Fibroblast of lung (primary cell): ENCODE results near the gene GOLGA7B. TPM values are rescaled to one million over a fixed set of nuclear protein-coding genes. Genes with fewer than 3 reads are reported as not detected.
A peak's percentile ranks its signal among the peaks of the same experiment; 100 is the strongest.

Experiments
- DNase-seq, 2 donors: peaks; one replicate each; pipeline versions ENCODE4 v3.0.0 to v3.0.0-alpha.2; 2010; ENCODE audit warnings: low read depth in 2 of 2
- H2AFZ ChIP-seq: 2 replicates; pipeline ENCODE4 v1.5.1; 2012; ENCODE audit warnings: low read length, control low read depth, inconsistent platforms
- H3K27ac ChIP-seq: 2 replicates; pipeline ENCODE4 v1.5.1; 2011; ENCODE audit warnings: low read length, control low read depth; ENCODE audit not compliant: insufficient read depth
- H3K27me3 ChIP-seq: 2 replicates; pipeline ENCODE4 v1.5.1; 2011; ENCODE audit warnings: mild to moderate bottlenecking, low read length; ENCODE audit not compliant: control insufficient read depth, insufficient read depth
- H3K36me3 ChIP-seq: 2 replicates; pipeline ENCODE4 v1.5.1; 2011; ENCODE audit warnings: low read length; ENCODE audit not compliant: control insufficient read depth, insufficient read depth
- H3K4me1 ChIP-seq: 2 replicates; pipeline ENCODE4 v1.5.1; 2011; ENCODE audit warnings: low read length; ENCODE audit not compliant: control insufficient read depth, insufficient read depth; ENCODE audit errors: extremely low read depth
- H3K4me2 ChIP-seq: 2 replicates; pipeline ENCODE4 v1.5.1; 2011; ENCODE audit warnings: low read length, control low read depth; ENCODE audit not compliant: insufficient read depth; ENCODE audit errors: extremely low read depth
- H3K4me3 ChIP-seq, 4 experiments: fragments of 200-600 bp in 1 of 4; sonication (generic) in 1 of 4; replicated peaks in 1 of 4; 2 replicates each; pipeline ENCODE4 v1.5.1; 2011 to 2016; ENCODE audit warnings: low read length in 4 of 4, low read depth in 3 of 4, mild to moderate bottlenecking in 3 of 4, control low read depth in 2 of 4, inconsistent platforms in 1 of 4, mixed read lengths in 1 of 4; ENCODE audit not compliant: insufficient read depth in 1 of 4; ENCODE audit errors: control extremely low read depth in 1 of 4
- H3K79me2 ChIP-seq: 2 replicates; pipeline ENCODE4 v1.5.1; 2012; ENCODE audit warnings: mild to moderate bottlenecking, low read length, inconsistent platforms; ENCODE audit not compliant: control insufficient read depth, insufficient read depth
- H3K9ac ChIP-seq: 2 replicates; pipeline ENCODE4 v1.5.1; 2011; ENCODE audit warnings: mild to moderate bottlenecking, low read length, control low read depth; ENCODE audit not compliant: insufficient read depth
- H3K9me3 ChIP-seq: 2 replicates; pipeline ENCODE4 v1.5.1; 2012; ENCODE audit warnings: low read depth, low read length; ENCODE audit not compliant: control insufficient read depth, insufficient read depth
- H4K20me1 ChIP-seq: 2 replicates; pipeline ENCODE4 v1.5.1; 2011; ENCODE audit warnings: low read length; ENCODE audit not compliant: control insufficient read depth, insufficient read depth; ENCODE audit errors: extremely low read depth
- EZH2 ChIP-seq: IDR thresholded peaks from 2 replicates; pipeline ENCODE4 v1.5.1; 2012; ENCODE audit warnings: low read length, control low read depth, mild to moderate bottlenecking; ENCODE audit errors: missing control alignments
- polyA plus RNA-seq, 2 donors: library from polyadenylated mRNA; depleted of rRNA in 1 of 2; stranded (reverse) in 1 of 2; unstranded in 1 of 2; fragments of >200 nt; gene quantifications; 2 replicates each; pipeline ENCODE4 v1.2.1, GENCODE V29; 2011 to 2012; ENCODE audit warnings: missing spikeins in 1 of 2
- total RNA-seq: library from RNA; depleted of rRNA; stranded (reverse); fragments of >200 nt; gene quantifications from 2 replicates; pipeline ENCODE4 v1.2.1, GENCODE V29; 2014
- TF ChIP-seq, protein P1 (sequence below), 2 donors: IDR thresholded peaks in 1 of 2; conservative IDR thresholded peaks in 1 of 2; 1 replicate in 1 of 2; 2 replicates in 1 of 2; pipeline ENCODE4 v1.5.1; 2011 to 2012; ENCODE audit warnings: low read length in 2 of 2, control low read depth in 1 of 2, inconsistent platforms in 1 of 2, low read depth in 1 of 2, mild to moderate bottlenecking in 1 of 2

GOLGA7B gene
- total and polyA plus RNA-seq, 2 donors (not counting 1 experiment from before 2014, with no cell fraction given), result under 0.01 TPM; not detected in 1

DNA sequence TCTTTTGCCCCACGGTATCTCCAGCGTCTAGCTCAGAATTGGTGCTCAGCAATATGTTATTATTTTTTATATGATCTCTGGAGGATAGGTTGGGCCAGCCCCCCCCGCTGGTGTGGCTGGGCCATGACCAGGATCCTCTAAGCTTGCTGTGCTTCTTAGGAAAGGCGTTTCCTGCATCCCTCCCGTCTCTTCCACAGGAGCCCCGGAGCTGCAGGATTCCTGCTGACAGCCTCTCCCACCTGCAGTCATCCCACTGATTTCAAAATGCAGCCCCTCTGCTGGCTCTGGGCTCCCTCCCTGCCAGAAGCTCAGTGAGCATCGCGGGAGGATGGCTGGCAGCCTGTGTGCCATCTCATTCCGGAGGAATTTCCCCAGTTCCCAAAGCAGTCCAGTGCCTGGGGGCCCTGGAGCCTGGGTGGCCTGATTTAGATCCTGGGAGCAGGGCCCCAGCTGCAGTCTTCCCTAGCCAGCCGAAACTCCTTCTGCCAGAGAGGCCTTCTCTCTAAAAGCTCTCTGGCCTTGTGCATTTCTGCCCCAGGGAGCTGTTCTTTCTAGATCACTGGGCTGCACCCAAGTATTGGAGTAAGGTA, 21.8 kb upstream of the GOLGA7B start:
- no peaks in the 10 kb centered on the region for H3K4me1 ChIP-seq
- TF ChIP-seq, protein P1, sequence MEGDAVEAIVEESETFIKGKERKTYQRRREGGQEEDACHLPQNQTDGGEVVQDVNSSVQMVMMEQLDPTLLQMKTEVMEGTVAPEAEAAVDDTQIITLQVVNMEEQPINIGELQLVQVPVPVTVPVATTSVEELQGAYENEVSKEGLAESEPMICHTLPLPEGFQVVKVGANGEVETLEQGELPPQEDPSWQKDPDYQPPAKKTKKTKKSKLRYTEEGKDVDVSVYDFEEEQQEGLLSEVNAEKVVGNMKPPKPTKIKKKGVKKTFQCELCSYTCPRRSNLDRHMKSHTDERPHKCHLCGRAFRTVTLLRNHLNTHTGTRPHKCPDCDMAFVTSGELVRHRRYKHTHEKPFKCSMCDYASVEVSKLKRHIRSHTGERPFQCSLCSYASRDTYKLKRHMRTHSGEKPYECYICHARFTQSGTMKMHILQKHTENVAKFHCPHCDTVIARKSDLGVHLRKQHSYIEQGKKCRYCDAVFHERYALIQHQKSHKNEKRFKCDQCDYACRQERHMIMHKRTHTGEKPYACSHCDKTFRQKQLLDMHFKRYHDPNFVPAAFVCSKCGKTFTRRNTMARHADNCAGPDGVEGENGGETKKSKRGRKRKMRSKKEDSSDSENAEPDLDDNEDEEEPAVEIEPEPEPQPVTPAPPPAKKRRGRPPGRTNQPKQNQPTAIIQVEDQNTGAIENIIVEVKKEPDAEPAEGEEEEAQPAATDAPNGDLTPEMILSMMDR (conservative IDR thresholded peaks at IDR 0.05 in 1 of 2, IDR thresholded peaks at IDR 0.05 in 1 of 2; ENCODE audit: low read depth in 1 of 2, low read length in 2 of 2), result no peak
- no peak for TF ChIP-seq EZH2
- H3K4me2 ChIP-seq, result no peak overlapping the region
- DNase-seq, result peak in 1 of 2 donors; percentile 2
- no peaks in the 10 kb centered on the region for H3K9me3 ChIP-seq
- H3K4me3 ChIP-seq, result no peak overlapping the region
- no peak overlapping the region for H2AFZ ChIP-seq
- H4K20me1 ChIP-seq, result no peaks in the 10 kb centered on the region
- no peaks in the 10 kb centered on the region for H3K36me3 ChIP-seq
- H3K9ac ChIP-seq, result no peak overlapping the region
- H3K79me2 ChIP-seq, result no peaks in the 10 kb centered on the region
- H3K27me3 ChIP-seq, result peaks cover 2% of the 10 kb centered on the region
- no peak overlapping the region for H3K27ac ChIP-seq

DNA sequence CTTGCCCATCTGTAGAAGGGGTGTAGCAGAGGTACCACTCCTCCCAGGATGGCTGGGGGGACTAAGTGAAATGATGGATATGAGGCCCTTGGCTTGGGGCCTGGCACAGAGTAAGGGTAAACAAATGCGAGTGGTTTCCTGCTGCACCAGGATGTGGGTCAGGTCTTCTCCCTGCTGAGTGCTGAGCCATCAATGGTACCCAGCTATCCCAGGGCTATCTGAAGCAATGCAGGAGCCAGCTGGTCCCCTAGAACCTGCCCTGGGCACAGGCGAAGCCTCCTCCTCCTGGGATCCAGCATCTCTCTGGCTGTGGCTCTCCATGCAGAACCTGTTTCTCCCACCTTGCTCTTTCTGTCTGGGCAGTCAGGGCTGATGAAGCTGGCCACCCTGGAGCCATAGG, 20.9 kb upstream of the GOLGA7B start:
- no peak for DNase-seq
- Histone ChIP-seq H3K79me2 (no peaks in the 10 kb centered on the region), H3K9me3 (no peaks in the 10 kb centered on the region), H2AFZ (no peak overlapping the region), H3K27me3 (peaks cover 2% of the 10 kb centered on the region), H3K4me3 (no peak overlapping the region), H3K27ac (no peak overlapping the region), H4K20me1 (no peaks in the 10 kb centered on the region), H3K36me3 (no peaks in the 10 kb centered on the region), H3K9ac (no peak overlapping the region), H3K4me1 (no peaks in the 10 kb centered on the region), H3K4me2 (no peak overlapping the region)
- TF ChIP-seq, protein P1 (conservative IDR thresholded peaks at IDR 0.05 in 1 of 2, IDR thresholded peaks at IDR 0.05 in 1 of 2; ENCODE audit: low read depth in 1 of 2, low read length in 2 of 2), result no peak
- no peak for TF ChIP-seq EZH2

DNA sequence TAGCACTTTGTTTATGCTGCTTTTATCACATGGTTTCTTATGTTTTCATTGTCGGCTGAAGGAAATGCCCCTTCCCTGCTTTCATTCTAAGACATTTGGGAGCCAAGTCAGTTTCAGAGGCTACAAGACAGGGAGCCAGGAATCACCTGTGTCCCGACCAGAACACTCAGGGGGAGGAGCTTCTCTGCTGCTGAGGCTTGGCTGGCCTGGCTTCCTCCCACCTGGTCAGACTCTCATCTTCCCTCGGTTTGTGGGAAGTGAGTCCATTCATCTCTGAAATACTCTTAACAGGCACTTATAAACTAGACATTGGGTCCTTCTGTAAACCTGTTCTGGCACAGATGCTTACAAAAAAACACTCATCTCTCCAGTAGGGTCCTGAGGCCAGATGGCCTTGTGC, 19.6 kb upstream of the GOLGA7B start:
- no peak overlapping the region for H3K27ac ChIP-seq
- H3K4me1 ChIP-seq, result no peaks in the 10 kb centered on the region
- no peaks in the 10 kb centered on the region for H3K36me3 ChIP-seq
- TF ChIP-seq, protein P1 (conservative IDR thresholded peaks at IDR 0.05 in 1 of 2, IDR thresholded peaks at IDR 0.05 in 1 of 2; ENCODE audit: low read depth in 1 of 2, low read length in 2 of 2), result no peak
- TF ChIP-seq EZH2, result no peak
- no peaks in the 10 kb centered on the region for H3K79me2 ChIP-seq
- no peak overlapping the region for H3K4me2 ChIP-seq
- H3K4me3 ChIP-seq, result no peak overlapping the region
- no peaks in the 10 kb centered on the region for H3K9me3 ChIP-seq
- no peaks in the 10 kb centered on the region for H4K20me1 ChIP-seq
- H3K9ac ChIP-seq, result no peak overlapping the region
- no peak for DNase-seq
- no peak overlapping the region for H2AFZ ChIP-seq
- H3K27me3 ChIP-seq, result peaks cover 2% of the 10 kb centered on the region
